Spleen (tissue), 11 donors: ENCODE results near the gene LRMDA. TPM values are rescaled to one million over a fixed set of nuclear protein-coding genes. Genes with fewer than 3 reads are reported as not detected.

ENCODE experiments used
- DNase-seq: peaks from one replicate; pipeline ENCODE4 v3.0.0-alpha.2; 2020
- H3K27ac ChIP-seq, 8 donors: fragments of 200-600 bp; sonication (generic) in 7 of 8; 1 replicate in 4 of 8; 2 replicates in 4 of 8; pipeline versions ENCODE4 v1.5.0 to v1.8.0; 2016 to 2021; ENCODE audit warnings: inconsistent platforms in 4 of 8, mild to moderate bottlenecking in 4 of 8, moderate library complexity in 1 of 8
- H3K27me3 ChIP-seq, 7 donors: fragments of 200-600 bp; sonication (generic) in 6 of 7; replicated peaks in 1 of 7; 1 replicate in 4 of 7; 2 replicates in 3 of 7; pipeline versions ENCODE4 v1.5.0 to v1.8.0; 2016 to 2021; ENCODE audit warnings: inconsistent platforms in 3 of 7, mild to moderate bottlenecking in 1 of 7
- H3K36me3 ChIP-seq, 6 donors: fragments of 200-600 bp; sonication (generic) in 5 of 6; 1 replicate in 4 of 6; 2 replicates in 2 of 6; pipeline versions ENCODE4 v1.5.0 to v1.8.0; 2016 to 2021; ENCODE audit warnings: inconsistent platforms in 2 of 6
- H3K4me1 ChIP-seq, 6 donors: fragments of 200-600 bp; sonication (generic) in 5 of 6; 1 replicate in 3 of 6; 2 replicates in 3 of 6; pipeline versions ENCODE4 v1.5.0 to v1.8.0; 2016 to 2021; ENCODE audit warnings: inconsistent platforms in 3 of 6
- H3K4me3 ChIP-seq, 8 donors: fragments of 200-600 bp; sonication (generic) in 7 of 8; 1 replicate in 4 of 8; 2 replicates in 4 of 8; pipeline versions ENCODE4 v1.5.0 to v1.8.0; 2016 to 2021; ENCODE audit warnings: inconsistent platforms in 4 of 8, mild to moderate bottlenecking in 4 of 8, moderate library complexity in 2 of 8
- H3K9me3 ChIP-seq, 8 donors: fragments of 200-600 bp; sonication (generic) in 7 of 8; 1 replicate in 4 of 8; 2 replicates in 4 of 8; pipeline versions ENCODE4 v1.5.0 to v1.8.0; 2016 to 2021; ENCODE audit warnings: inconsistent platforms in 4 of 8
- CTCF ChIP-seq, 11 experiments: fragments of 200-600 bp in 7 of 11; fragments of 450-650 bp in 4 of 11; sonication (generic) in 4 of 11; IDR thresholded peaks in 8 of 11; conservative IDR thresholded peaks in 3 of 11; 1 replicate in 7 of 11; 2 replicates in 4 of 11; pipeline versions ENCODE4 v1.4.0 to v1.8.0; 2016 to 2021; ENCODE audit warnings: antibody characterized with exemption in 11 of 11, inconsistent platforms in 4 of 11, mild to moderate bottlenecking in 1 of 11
- POLR2A ChIP-seq, 3 donors: fragments of 450-650 bp; IDR thresholded peaks; one replicate each; pipeline ENCODE4 v1.5.1; 2017; ENCODE audit warnings: antibody characterized with exemption in 3 of 3, mild to moderate bottlenecking in 1 of 3
- POLR2AphosphoS5 ChIP-seq, 3 donors: sonication (generic); formaldehyde crosslinking; IDR thresholded peaks; one replicate each; pipeline ENCODE4 v1.5.1; 2017; ENCODE audit warnings: antibody characterized with exemption in 3 of 3
- WGBS, 5 donors: extraction: QIAGEN DNeasy Blood & Tissue Kit in 3 of 5; methylation state at CpG; one replicate each; pipeline versions ENCODE4 v1.1.5 to v1.1.7; 2013 to 2018; 5-methylcytosine and 5-hydroxymethylcytosine counted together
- intact Hi-C: fragments of 100-400 bp; cut with DNase I; formaldehyde crosslinking; loops from one replicate; pipeline ENCODE4 v1.15.0; 2023; ENCODE audit warnings: low total_unique reads
- polyA plus RNA-seq, 3 donors: library from polyadenylated mRNA; stranded (reverse); fragments of 200-250 nt; gene quantifications; one replicate each; pipeline ENCODE4 v1.2.1, GENCODE V29; 2013
- total RNA-seq, 7 donors: library from RNA; depleted of rRNA in 3 of 7; stranded (reverse); fragments of >200 nt in 3 of 7; fragmentation: NEBNext Ultra II Directional in 4 of 7; extraction: Animal tissue kit (Norgen Biotek cat#: 25700) in 4 of 7; gene quantifications; one replicate each; pipeline versions ENCODE4 v1.1.0 to v1.2.1, GENCODE V29; 2016 to 2021
- donor health status: healthy with polysubstance abuse.
- donor health status: DM: no; HTN: no; CAD: no; lungs with moderate emphysema.
- donor health status: DM: no; HTN: no; CAD: no.
- donor health status: Bipolar disorder and iron deficiency.
- donor health status: healthy.
- donor health status: DM: no; HTN: no; CAD: no.
- donor health status: DM: yes; HTN: yes; CAD: no.

Gene LRMDA
- total and polyA plus RNA-seq, 10 donors = 7.3 to 46.6 (median 28.2) TPM

DNA sequence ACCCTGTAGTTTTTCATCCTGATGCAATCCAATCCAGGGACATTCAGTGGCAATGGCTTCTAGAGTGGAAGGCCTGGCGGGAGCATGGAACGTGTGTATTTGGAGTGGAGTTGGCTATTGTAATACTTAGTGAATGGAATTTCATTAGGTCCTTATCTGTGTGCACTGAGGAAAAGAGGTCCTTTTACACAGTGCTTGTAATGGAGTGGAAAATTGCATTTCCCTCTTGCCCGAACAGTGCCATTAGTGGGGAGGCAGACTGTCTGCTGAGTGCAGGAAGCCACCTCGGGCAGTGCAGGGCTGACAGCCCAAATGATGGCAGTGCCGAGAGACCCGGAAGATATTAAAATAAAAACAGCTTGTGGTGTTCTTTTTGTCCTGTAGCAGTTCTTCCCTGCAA, 786.6 kb downstream of the LRMDA start:
- Histone ChIP-seq H3K36me3 (no peaks in the 10 kb centered on the region), H3K9me3 (peaks cover 0 to 3% (median 0%) of the 10 kb centered on the region in 8 donors), H3K27me3 (no peaks in the 10 kb centered on the region), H3K4me1 (no peaks in the 10 kb centered on the region), H3K27ac (no peak overlapping the region), H3K4me3 (no peak overlapping the region)
- no peak for DNase-seq
- TF ChIP-seq POLR2A (IDR thresholded peaks at IDR 0.05) (no peak), POLR2AphosphoS5 (IDR thresholded peaks at IDR 0.05) (no peak), CTCF (IDR thresholded peaks at IDR 0.05 in 8 of 11, conservative IDR thresholded peaks at IDR 0.05 in 3 of 11) (no peak)
- WGBS, 5 donors = 89 to 96% (median 93%) methylated on average over 6 of the region's 6 CpGs
- intact Hi-C loops = no loop called here

DNA sequence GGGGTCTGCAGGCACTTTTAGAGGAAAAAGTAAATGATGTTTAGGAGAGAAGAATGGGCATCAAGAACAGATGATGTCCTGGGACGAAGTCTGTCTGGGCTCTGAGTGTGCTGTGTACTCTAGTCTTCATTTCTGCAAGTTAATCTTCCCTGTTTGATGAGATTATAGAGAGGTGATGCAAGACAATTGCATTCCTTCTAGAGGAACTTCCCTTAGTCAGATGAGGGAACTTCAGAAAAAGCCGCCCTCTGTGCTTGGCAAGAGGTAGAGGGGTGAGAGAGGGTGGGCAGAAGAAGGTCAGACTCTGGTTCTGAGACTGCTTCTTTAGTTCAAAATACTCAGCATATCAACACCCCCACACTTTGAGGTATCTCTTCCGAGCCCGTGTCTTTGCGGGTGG, 797.9 kb downstream of the LRMDA start:
- no peaks in the 10 kb centered on the region for H3K9me3 ChIP-seq
- H3K4me3 ChIP-seq = no peak overlapping the region
- 77 to 90% (median 80%) methylated on average over 5 of the region's 5 CpGs for WGBS, 5 donors
- no peaks in the 10 kb centered on the region for H3K27me3 ChIP-seq
- no peak for TF ChIP-seq POLR2AphosphoS5 (IDR thresholded peaks at IDR 0.05)
- no peak for TF ChIP-seq CTCF (IDR thresholded peaks at IDR 0.05 in 8 of 11, conservative IDR thresholded peaks at IDR 0.05 in 3 of 11)
- no peaks in the 10 kb centered on the region for H3K36me3 ChIP-seq
- H3K4me1 ChIP-seq = peaks cover 0 to 7% (median 1%) of the 10 kb centered on the region in 6 donors
- no peak overlapping the region for H3K27ac ChIP-seq
- intact Hi-C loops = no loop called here
- DNase-seq = no peak

DNA sequence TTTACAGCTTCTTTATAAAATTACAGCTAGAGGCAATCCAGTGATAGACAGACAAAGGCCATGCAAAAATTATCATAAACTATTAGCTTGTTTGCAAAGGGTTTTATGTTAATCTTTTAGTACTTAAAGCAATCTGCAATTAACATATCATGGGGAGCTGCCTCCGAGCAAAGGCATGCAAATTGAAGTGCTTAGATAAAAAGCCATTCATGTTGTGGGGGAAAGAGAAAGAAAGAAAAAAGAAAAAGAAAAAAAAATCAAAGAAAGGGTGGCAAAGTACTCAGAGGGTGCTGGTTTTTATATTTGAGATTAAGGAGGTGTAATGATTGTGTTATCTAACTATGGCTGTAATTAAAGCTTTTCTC, 799.5 kb downstream of the LRMDA start:
- Histone ChIP-seq H3K27ac (no peak overlapping the region), H3K4me3 (no peak overlapping the region), H3K36me3 (no peaks in the 10 kb centered on the region), H3K27me3 (no peaks in the 10 kb centered on the region), H3K9me3 (no peaks in the 10 kb centered on the region), H3K4me1 (peaks cover 0 to 7% (median 1%) of the 10 kb centered on the region in 6 donors)
- intact Hi-C loops = no loop called here
- WGBS, 5 donors = 63 to 74% (median 66%) methylated on average over 1 of the region's 1 CpG
- TF ChIP-seq POLR2A (IDR thresholded peaks at IDR 0.05) = no peak
- no peak for TF ChIP-seq CTCF (IDR thresholded peaks at IDR 0.05 in 8 of 11, conservative IDR thresholded peaks at IDR 0.05 in 3 of 11)
- no peak for TF ChIP-seq POLR2AphosphoS5 (IDR thresholded peaks at IDR 0.05)
- DNase-seq = no peak

- intact Hi-C loops = no loop called here
- DNase-seq = no peak
- Histone ChIP-seq H3K4me3 (no peak overlapping the region), H3K27me3 (no peaks in the 10 kb centered on the region), H3K36me3 (no peaks in the 10 kb centered on the region), H3K9me3 (no peaks in the 10 kb centered on the region), H3K27ac (no peak overlapping the region), H3K4me1 (peaks cover 0 to 7% (median 1%) of the 10 kb centered on the region in 6 donors)
- TF ChIP-seq POLR2A (IDR thresholded peaks at IDR 0.05) = no peak
- no peak for TF ChIP-seq POLR2AphosphoS5 (IDR thresholded peaks at IDR 0.05)
- no peak for TF ChIP-seq CTCF (IDR thresholded peaks at IDR 0.05 in 8 of 11, conservative IDR thresholded peaks at IDR 0.05 in 3 of 11)
- 32 to 44% (median 34%) methylated on average over 2 of the region's 2 CpGs for WGBS, 5 donors
Observed at GRCh38 chr10:76231286-76231934, 800.0 kb downstream of the LRMDA start.
